Adrenal gland (tissue), 5 donors: ENCODE results near the gene KHDC4.

ENCODE experiments used
- CTCF ChIP-seq, 6 experiments: fragments of 450-650 bp in 4 of 6; fragments of 200-600 bp in 2 of 6; sonication (generic) in 1 of 6; IDR thresholded peaks; 1 replicate in 5 of 6; 2 replicates in 1 of 6; pipeline versions ENCODE4 v1.5.1 to v1.8.0; 2016 to 2021; ENCODE audit warnings: antibody characterized with exemption in 6 of 6, mild to moderate bottlenecking in 2 of 6, moderate library complexity in 1 of 6
- POLR2A ChIP-seq, 2 donors: fragments of 450-650 bp; IDR thresholded peaks; one replicate each; pipeline ENCODE4 v1.6.1; 2017; ENCODE audit warnings: antibody characterized with exemption in 2 of 2, mild to moderate bottlenecking in 2 of 2, moderate library complexity in 1 of 2
- donor health status: DM: no; HTN: no; CAD: no.

GRCh38 chr1:155961937-155962336 is 27.7 kb upstream of the KHDC4 start:
- TF ChIP-seq POLR2A (IDR thresholded peaks at IDR 0.05): no peak
- peak in 1 of 6 experiments; percentile 2 for TF ChIP-seq CTCF (IDR thresholded peaks at IDR 0.05)
